Smooth muscle cell (in vitro differentiated cells): ENCODE data around the gene ILK. TPM values are rescaled to one million over a fixed set of nuclear protein-coding genes. Genes with fewer than 3 reads are reported as not detected.

Experiments
- DNase-seq: peaks from one replicate; lab custom pipeline; 2025; ENCODE audit not compliant: unreplicated experiment; lab: John Stamatoyannopoulos, UW
- H2AFZ ChIP-seq: fragments of 200-600 bp; sonication (generic); 2 replicates; pipeline ENCODE4 v1.6.0; 2016; ENCODE audit warnings: antibody characterized with exemption, low read depth, mild to moderate bottlenecking
- H3F3A ChIP-seq: fragments of 200-600 bp; sonication (generic); 2 replicates; pipeline ENCODE4 v1.6.0; 2017; ENCODE audit warnings: antibody characterized with exemption, low read depth
- H3K27ac ChIP-seq: fragments of 200-600 bp; sonication (generic); 2 replicates; pipeline ENCODE4 v1.5.1; 2016; ENCODE audit warnings: low read depth, mild to moderate bottlenecking
- H3K27me3 ChIP-seq: fragments of 200-600 bp; sonication (generic); 2 replicates; pipeline ENCODE4 v1.6.1; 2016; ENCODE audit warnings: low read depth, mild to moderate bottlenecking
- H3K36me3 ChIP-seq: fragments of 200-600 bp; sonication (generic); 2 replicates; pipeline ENCODE4 v1.5.1; 2016; ENCODE audit warnings: low read depth
- H3K4me1 ChIP-seq: fragments of 200-600 bp; sonication (generic); 2 replicates; pipeline ENCODE4 v1.5.1; 2016; ENCODE audit warnings: low read depth
- H3K4me2 ChIP-seq: fragments of 200-600 bp; sonication (generic); 2 replicates; pipeline ENCODE4 v1.6.0; 2016; ENCODE audit warnings: mild to moderate bottlenecking
- H3K4me3 ChIP-seq: fragments of 200-600 bp; sonication (generic); 2 replicates; pipeline ENCODE4 v1.5.1; 2016; ENCODE audit warnings: mild to moderate bottlenecking
- H3K79me2 ChIP-seq: fragments of 200-600 bp; sonication (generic); 2 replicates; pipeline ENCODE4 v1.6.0; 2016; ENCODE audit warnings: low read depth, mild to moderate bottlenecking
- H3K9ac ChIP-seq: fragments of 200-600 bp; sonication (generic); 2 replicates; pipeline ENCODE4 v1.6.0; 2016; ENCODE audit warnings: low read depth
- H3K9me3 ChIP-seq: fragments of 200-600 bp; sonication (generic); replicated peaks from 2 replicates; pipeline ENCODE4 v1.5.1; 2016; ENCODE audit warnings: low read depth
- H4K20me1 ChIP-seq: fragments of 200-600 bp; sonication (generic); 2 replicates; pipeline ENCODE4 v1.6.0; 2016; ENCODE audit warnings: low read depth
- CTCF ChIP-seq: fragments of 200-600 bp; sonication (generic); IDR thresholded peaks from 2 replicates; pipeline ENCODE4 v1.5.1; 2017; ENCODE audit warnings: borderline replicate concordance, mild to moderate bottlenecking, antibody characterized with exemption; ENCODE audit not compliant: insufficient read depth, poor library complexity, severe bottlenecking
- WGBS: methylation state at CpG from one replicate; pipeline ENCODE4 v1.1.7; 2016; ENCODE audit warnings: low lambda C conversion rate; 5-methylcytosine and 5-hydroxymethylcytosine counted together
- polyA plus RNA-seq: library from polyadenylated mRNA; unstranded; fragments of >200 nt; fragmentation: Nextera tagmentation; extraction: Ambion mirVana; gene quantifications from 2 replicates; pipeline ENCODE4 v1.2.1, GENCODE V29; 2016
- total RNA-seq: library from RNA; depleted of rRNA; stranded (reverse); fragments of >200 nt; gene quantifications from 2 replicates; pipeline ENCODE4 v1.2.3, GENCODE V29; 2014

Gene ILK
- total and polyA plus RNA-seq, 2 experiments from 2014 or later = 138 to 236 TPM

GRCh38 chr11:6568191-6568918, 35.2 kb upstream of the ILK start:
- DNase-seq = no peak
- no peak overlapping the region for H3K4me2 ChIP-seq
- no peak for TF ChIP-seq CTCF
- no peak overlapping the region for H3K4me3 ChIP-seq
- no peaks in the 10 kb centered on the region for H3F3A ChIP-seq
- H3K27me3 ChIP-seq = no peaks in the 10 kb centered on the region
- no peaks in the 10 kb centered on the region for H3K79me2 ChIP-seq
- H3K27ac ChIP-seq = no peak overlapping the region
- 84% methylated on average over 4 of the region's 4 CpGs for WGBS
- no peaks in the 10 kb centered on the region for H3K4me1 ChIP-seq
- no peaks in the 10 kb centered on the region for H3K9me3 ChIP-seq
- H3K9ac ChIP-seq = no peak overlapping the region
- no peak overlapping the region for H2AFZ ChIP-seq
- no peaks in the 10 kb centered on the region for H4K20me1 ChIP-seq
- H3K36me3 ChIP-seq = no peaks in the 10 kb centered on the region

DNA sequence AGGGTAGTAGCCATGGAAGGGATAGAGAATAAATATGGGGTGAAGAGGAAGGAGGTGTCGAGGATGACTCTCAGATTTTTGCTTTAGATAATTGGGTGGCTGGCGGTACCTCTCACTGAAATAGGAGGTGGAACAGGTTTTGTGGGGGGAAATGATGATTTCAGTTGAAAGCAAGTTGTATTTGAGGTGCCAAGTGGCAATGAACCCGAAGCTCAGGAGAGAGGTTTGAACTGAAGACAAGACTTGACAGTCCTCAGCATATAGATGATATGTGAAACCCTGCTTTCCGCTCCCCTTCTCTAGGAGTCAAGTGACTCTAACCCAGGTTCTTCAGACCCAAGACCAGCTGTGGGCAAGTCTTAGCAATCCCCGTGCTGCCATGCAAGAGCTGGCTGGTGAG, 33.9 kb upstream of the ILK start:
- H3K4me1 ChIP-seq = no peaks in the 10 kb centered on the region
- no peak overlapping the region for H2AFZ ChIP-seq
- no peak overlapping the region for H3K27ac ChIP-seq
- H3K9me3 ChIP-seq = no peaks in the 10 kb centered on the region
- no peaks in the 10 kb centered on the region for H3K79me2 ChIP-seq
- DNase-seq = no peak
- H3K27me3 ChIP-seq = no peaks in the 10 kb centered on the region
- no peaks in the 10 kb centered on the region for H4K20me1 ChIP-seq
- no peak overlapping the region for H3K4me2 ChIP-seq
- no peak for TF ChIP-seq CTCF
- WGBS = 95% methylated on average over 5 of the region's 5 CpGs
- H3F3A ChIP-seq = no peaks in the 10 kb centered on the region
- H3K9ac ChIP-seq = no peak overlapping the region
- H3K36me3 ChIP-seq = no peaks in the 10 kb centered on the region
- H3K4me3 ChIP-seq = no peak overlapping the region

GRCh38 chr11:6570691-6571427, 32.7 kb upstream of the ILK start:
- no peaks in the 10 kb centered on the region for H3K4me1 ChIP-seq
- 95% methylated on average over 55 of the region's 62 CpGs for WGBS
- no peak overlapping the region for H3K9ac ChIP-seq
- no peaks in the 10 kb centered on the region for H4K20me1 ChIP-seq
- H3K4me2 ChIP-seq = no peak overlapping the region
- H3K27ac ChIP-seq = no peak overlapping the region
- no peaks in the 10 kb centered on the region for H3K36me3 ChIP-seq
- no peaks in the 10 kb centered on the region for H3K27me3 ChIP-seq
- H3K79me2 ChIP-seq = no peaks in the 10 kb centered on the region
- TF ChIP-seq CTCF = no peak
- no peaks in the 10 kb centered on the region for H3F3A ChIP-seq
- H3K4me3 ChIP-seq = no peak overlapping the region
- no peak overlapping the region for H2AFZ ChIP-seq
- no peaks in the 10 kb centered on the region for H3K9me3 ChIP-seq
- DNase-seq = no peak
